Left cardiac atrium (tissue), 4 donors: ENCODE measurements around the gene HS6ST1. TPM values are rescaled to one million over a fixed set of nuclear protein-coding genes. Genes with fewer than 3 reads are reported as not detected.
A peak's percentile ranks its signal among the peaks of the same experiment; 100 is the strongest.

ENCODE experiments used
- ATAC-seq, 2 donors: fragments of 200-7000 bp; cut with Tn5 transposase; one replicate each; pipeline ENCODE4 v1.9.1; 2020; ENCODE audit warnings: mild to moderate bottlenecking in 2 of 2, moderate library complexity in 2 of 2
- DNase-seq: peaks from one replicate; pipeline ENCODE4 v3.0.0-alpha.2; 2020
- intact Hi-C, 2 donors: fragments of 100-400 bp; cut with DNase I; formaldehyde crosslinking; loops; one replicate each; pipeline versions ENCODE4 v1.14.1 to v1.15.1; 2022 to 2023
- total RNA-seq, 2 donors: library from RNA; stranded (reverse); fragmentation: NEBNext Ultra II Directional; extraction: Animal tissue kit (Norgen Biotek cat#: 25700); gene quantifications; one replicate each; pipeline ENCODE4 v1.2.1, GENCODE V29; 2021
- donor health status: DM: no; HTN: yes; CAD: no.
- donor health status: DM: no; HTN: yes; CAD: no; lungs with severe emphysema.
- donor health status: DM: yes; HTN: yes; CAD: no.
- donor health status: Dilated cardiomyopathy.

HS6ST1 gene
- total RNA-seq, 2 donors from 2014 or later: 14.3 to 19.3 TPM

GRCh38 chr2:128237081-128237534, 81.6 kb downstream of the HS6ST1 start:
- intact Hi-C loops: loop anchor here in 1 of 2 donors (10.0 kb wide), 1 partner anchor 172 kb away; no protein-coding TSS in a partner anchor
- DNase-seq (no peak), ATAC-seq (no peak)

- intact Hi-C loops: loop anchor here in 1 of 2 donors (10.0 kb wide), 1 partner anchor 172 kb away; no protein-coding TSS in a partner anchor
- DNase-seq: no peak
- no peak for ATAC-seq
Measured at GRCh38 chr2:128236491-128237035, 82.1 kb downstream of the HS6ST1 start.

- ATAC-seq (no peak), DNase-seq (no peak)
- intact Hi-C loops: loop anchor here in 1 of 2 donors (10.0 kb wide), 1 partner anchor 171 kb away; no protein-coding TSS in a partner anchor
Measured at GRCh38 chr2:128235581-128235980, 83.1 kb downstream of the HS6ST1 start.

GRCh38 chr2:128234613-128235012, 84.1 kb downstream of the HS6ST1 start:
- ATAC-seq: no peak
- DNase-seq: no peak
- intact Hi-C loops: loop anchor here in 1 of 2 donors (5.0 to 10.0 kb wide), 2 partner anchors 52 to 170 kb away; no protein-coding TSS in a partner anchor

- intact Hi-C loops: loop anchor here in 1 of 2 donors (5.0 to 10.0 kb wide), 2 partner anchors 52 to 169 kb away; no protein-coding TSS in a partner anchor
- ATAC-seq: no peak
- no peak for DNase-seq
Measured at GRCh38 chr2:128233790-128234395, 84.8 kb downstream of the HS6ST1 start.

GRCh38 chr2:128232965-128233789, 85.5 kb downstream of the HS6ST1 start:
- intact Hi-C loops: loop anchor here in 1 of 2 donors (5.0 to 10.0 kb wide), 2 partner anchors 51 to 168 kb away; no protein-coding TSS in a partner anchor
- ATAC-seq (peak; percentile 98), DNase-seq (peak; percentile 91)

GRCh38 chr2:128228894-128229293, 89.8 kb downstream of the HS6ST1 start:
- DNase-seq: no peak
- intact Hi-C loops: no loop called here
- no peak for ATAC-seq

GRCh38 chr2:128227862-128228261, 90.8 kb downstream of the HS6ST1 start:
- ATAC-seq (no peak), DNase-seq (no peak)
- intact Hi-C loops: no loop called here

GRCh38 chr2:128219891-128220290, 98.8 kb downstream of the HS6ST1 start:
- intact Hi-C loops: no loop called here
- ATAC-seq: no peak

GRCh38 chr2:128217671-128218070, 101.0 kb downstream of the HS6ST1 start:
- no peak for DNase-seq
- intact Hi-C loops: no loop called here
- no peak for ATAC-seq

More at GRCh38 chr2:128219891-128220290, 98.8 kb downstream of the HS6ST1 start:
- no peak for DNase-seq

- intact Hi-C loops: no loop called here
- DNase-seq: no peak
- no peak for ATAC-seq
Measured at GRCh38 chr2:128215897-128216642, 102.6 kb downstream of the HS6ST1 start.

Other genes starting within 250 kb of the HS6ST1 start
- 10 to 100 TPM; 30.6 to 31.3 TPM for gene UGGT1, start 227.7 kb downstream of the HS6ST1 start, total RNA-seq